ENCODE results near the gene PYGL.

PYGL gene

DNA sequence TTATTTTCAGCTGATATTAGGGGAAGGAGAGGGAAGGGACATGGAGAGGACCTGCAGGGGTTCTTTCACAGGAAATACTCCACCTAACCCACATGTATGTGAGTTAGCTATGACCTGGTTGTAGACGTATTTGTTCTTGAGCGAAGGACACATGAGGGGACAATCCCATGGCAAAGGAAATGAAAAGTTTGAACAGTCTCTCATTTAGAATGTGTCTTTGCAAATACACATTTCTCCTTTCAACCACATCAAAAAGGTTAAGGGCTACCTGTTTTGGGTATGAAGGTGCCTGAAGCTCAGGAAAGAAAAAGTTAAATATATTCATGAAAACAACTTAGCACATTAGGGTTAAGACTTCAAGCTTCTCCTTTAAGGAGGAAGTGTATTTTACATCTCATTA, 7.4 kb downstream of the PYGL start:
- no peak for DNase-seq
- no peaks in the 10 kb centered on the region for H3K27me3 ChIP-seq (replicated peaks in 2 of 5; ENCODE audit: control insufficient read depth in 4 of 5, insufficient read depth in 5 of 5, low read length in 4 of 5)
- H3K4me1 ChIP-seq (ENCODE audit: control extremely low read depth in 1 of 4, control insufficient read depth in 4 of 4, insufficient read depth in 4 of 4, low read length in 3 of 4), result peaks cover 14 to 37% (median 21%) of the 10 kb centered on the region in 4 experiments
- H3K9me3 ChIP-seq (ENCODE audit: control extremely low read depth in 1 of 5, control insufficient read depth in 4 of 5, insufficient read depth in 2 of 5, low read depth in 1 of 5, low read length in 4 of 5), result no peaks in the 10 kb centered on the region
- ChIA-PET CTCF (interaction anchor here (0.9 to 1.1 kb wide), 2 partner anchors 9 to 11 kb away, joined by 3 to 4 read pairs; no protein-coding TSS in a partner anchor), POLR2A (no interaction called here)
- H3K36me3 ChIP-seq (ENCODE audit: control insufficient read depth in 4 of 4, insufficient read depth in 4 of 4, low read length in 3 of 4), result peaks cover 4 to 56% (median 28%) of the 10 kb centered on the region in 4 experiments
- WGBS (ENCODE audit: insufficient coverage), result no CpG with 5 or more reads among the region's 2 CpGs
- no peak overlapping the region for H3K27ac ChIP-seq (ENCODE audit: insufficient read depth in 1 of 2, low read depth in 1 of 2, low read length in 2 of 2, poor library complexity in 1 of 2, severe bottlenecking in 2 of 2)
- peak overlapping the region in 1 of 7 experiments; percentile 35 for H3K4me3 ChIP-seq (ENCODE audit: control insufficient read depth in 1 of 7, extremely low read depth in 1 of 7, insufficient read depth in 4 of 7, low read depth in 2 of 7, low read length in 6 of 7)

DNA sequence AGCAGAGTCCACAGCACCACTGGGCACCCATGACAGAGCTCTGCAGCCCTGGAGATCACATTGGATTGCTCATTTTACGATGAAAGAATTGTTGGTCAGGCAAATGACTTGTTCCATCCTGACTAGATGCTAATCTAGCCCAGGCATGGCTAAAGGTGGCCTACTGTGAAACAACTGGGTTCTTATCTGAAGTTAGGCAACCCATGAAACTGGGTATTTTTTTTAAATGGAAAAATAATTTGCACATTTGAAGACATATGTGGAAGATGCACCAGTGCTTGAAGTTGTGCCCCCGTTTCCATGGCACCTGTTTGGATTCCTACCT, 8.3 kb downstream of the PYGL start:
- Histone ChIP-seq H3K27me3 (replicated peaks in 2 of 5; ENCODE audit: control insufficient read depth in 4 of 5, insufficient read depth in 5 of 5, low read length in 4 of 5) (no peaks in the 10 kb centered on the region), H3K27ac (ENCODE audit: insufficient read depth in 1 of 2, low read depth in 1 of 2, low read length in 2 of 2, poor library complexity in 1 of 2, severe bottlenecking in 2 of 2) (no peak overlapping the region), H3K36me3 (ENCODE audit: control insufficient read depth in 4 of 4, insufficient read depth in 4 of 4, low read length in 3 of 4) (peaks cover 4 to 56% (median 30%) of the 10 kb centered on the region in 4 experiments), H3K4me1 (ENCODE audit: control extremely low read depth in 1 of 4, control insufficient read depth in 4 of 4, insufficient read depth in 4 of 4, low read length in 3 of 4) (peaks cover 11 to 32% (median 21%) of the 10 kb centered on the region in 4 experiments), H3K9me3 (ENCODE audit: control extremely low read depth in 1 of 5, control insufficient read depth in 4 of 5, insufficient read depth in 2 of 5, low read depth in 1 of 5, low read length in 4 of 5) (no peaks in the 10 kb centered on the region), H3K4me3 (ENCODE audit: control insufficient read depth in 1 of 7, extremely low read depth in 1 of 7, insufficient read depth in 4 of 7, low read depth in 2 of 7, low read length in 6 of 7) (no peak overlapping the region)
- no peak for DNase-seq
- POLR2A ChIA-PET, result no interaction called here
- WGBS (ENCODE audit: insufficient coverage), result 100% methylated on average over 1 of the region's 2 CpGs
- CTCF ChIA-PET, result interaction anchor here (1.8 kb wide), 1 partner anchor 38 kb away, joined by 3 read pairs; no protein-coding TSS in a partner anchor

DNA sequence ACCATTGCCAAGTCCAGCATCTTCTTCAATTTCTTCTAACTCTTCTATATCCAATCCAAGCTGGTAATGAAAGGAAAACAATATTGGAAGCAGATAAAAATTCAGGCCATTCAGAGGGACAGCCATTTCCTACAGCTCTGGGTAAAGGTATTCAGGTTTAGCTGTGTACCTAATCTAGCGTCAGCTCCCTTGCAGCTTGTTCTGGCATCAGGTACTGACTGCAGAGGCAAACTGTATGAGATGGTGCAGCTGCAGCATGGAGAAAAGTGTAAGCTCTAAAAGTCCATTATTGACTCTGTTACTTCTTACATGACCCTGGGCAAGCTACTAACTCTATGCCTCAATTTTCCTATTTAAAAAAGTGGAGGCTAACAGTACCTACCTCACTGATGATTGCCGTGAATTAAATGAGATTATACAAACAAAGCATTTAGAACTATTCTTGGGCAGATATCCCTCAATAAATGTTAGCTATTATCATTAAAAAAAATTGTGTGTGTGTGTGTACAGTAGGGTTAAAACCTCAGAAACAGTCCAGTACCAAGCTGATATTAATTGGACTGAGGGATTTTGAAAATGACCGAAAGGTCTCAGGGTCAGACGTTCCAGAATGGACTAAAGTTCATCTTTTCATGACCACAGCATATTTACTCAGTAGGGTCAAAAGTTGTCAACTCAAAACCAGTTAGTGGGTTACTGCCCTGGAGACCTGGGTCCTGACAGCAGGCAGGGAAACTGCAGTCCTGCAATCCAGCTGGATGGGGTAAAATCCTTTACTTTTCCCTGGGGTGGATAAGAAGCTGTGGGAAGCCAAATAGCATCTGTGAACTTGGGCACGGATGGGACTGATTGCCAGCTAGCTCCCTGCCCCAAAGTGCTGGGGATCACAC, 8.9 kb downstream of the PYGL start:
- H3K36me3 ChIP-seq (ENCODE audit: control insufficient read depth in 4 of 4, insufficient read depth in 4 of 4, low read length in 3 of 4), result peaks cover 6 to 58% (median 31%) of the 10 kb centered on the region in 4 experiments

DNA sequence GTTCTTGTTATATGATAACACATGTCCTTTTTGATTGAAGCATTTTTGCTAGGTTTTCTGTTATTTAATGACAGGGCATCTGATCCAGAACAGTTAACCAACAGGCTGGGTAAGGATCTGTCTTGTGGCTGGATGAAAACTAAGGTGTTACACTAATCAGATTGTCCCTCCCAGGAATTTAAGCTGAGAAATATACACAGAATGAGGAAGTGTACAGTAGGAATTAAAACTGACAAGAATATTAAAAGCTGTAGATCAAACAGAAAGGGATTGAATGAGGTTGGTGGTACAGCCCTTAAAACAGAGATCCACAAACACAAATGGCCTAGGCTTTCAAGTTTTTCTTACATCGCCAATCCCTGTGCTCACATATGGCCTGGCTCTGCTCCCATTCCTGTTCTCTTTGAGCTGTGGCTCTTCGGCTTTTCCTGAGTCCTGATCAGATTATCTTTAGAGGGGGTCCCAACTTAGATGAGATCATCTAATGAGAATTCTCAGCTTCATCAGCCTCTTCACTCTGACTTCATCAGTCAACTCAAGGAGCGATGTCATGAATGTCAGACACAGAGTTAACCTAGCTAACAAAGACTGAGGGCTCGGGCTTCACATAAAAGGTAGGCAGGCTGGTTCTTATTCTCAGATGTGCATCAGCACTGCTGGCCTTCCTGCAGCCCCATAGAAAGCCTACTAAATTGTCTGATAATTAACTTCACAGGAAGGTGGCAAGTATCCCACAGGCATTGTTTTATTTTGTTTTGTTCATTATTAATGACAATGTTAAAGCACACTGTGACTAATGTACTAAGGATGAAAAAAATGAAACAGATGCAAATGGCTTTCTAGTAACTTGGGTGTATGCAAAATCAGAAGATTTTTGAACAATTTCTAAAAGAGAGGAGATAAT, 11.4 kb downstream of the PYGL start:
- Histone ChIP-seq H3K36me3 (ENCODE audit: control insufficient read depth in 4 of 4, insufficient read depth in 4 of 4, low read length in 3 of 4) (peaks cover 7 to 58% (median 34%) of the 10 kb centered on the region in 4 experiments), H3K4me3 (ENCODE audit: control insufficient read depth in 1 of 7, extremely low read depth in 1 of 7, insufficient read depth in 4 of 7, low read depth in 2 of 7, low read length in 6 of 7) (no peak overlapping the region), H3K27me3 (replicated peaks in 2 of 5; ENCODE audit: control insufficient read depth in 4 of 5, insufficient read depth in 5 of 5, low read length in 4 of 5) (no peaks in the 10 kb centered on the region), H3K4me1 (ENCODE audit: control extremely low read depth in 1 of 4, control insufficient read depth in 4 of 4, insufficient read depth in 4 of 4, low read length in 3 of 4) (peaks cover 21 to 48% (median 32%) of the 10 kb centered on the region in 4 experiments), H3K27ac (ENCODE audit: insufficient read depth in 1 of 2, low read depth in 1 of 2, low read length in 2 of 2, poor library complexity in 1 of 2, severe bottlenecking in 2 of 2) (peak overlapping the region in 1 of 2 experiments; percentile 32), H3K9me3 (ENCODE audit: control extremely low read depth in 1 of 5, control insufficient read depth in 4 of 5, insufficient read depth in 2 of 5, low read depth in 1 of 5, low read length in 4 of 5) (no peaks in the 10 kb centered on the region)
- DNase-seq, result peak in 1 of 3 donors; percentile 26
- WGBS (ENCODE audit: insufficient coverage), result 98% methylated on average over 4 of the region's 4 CpGs
- POLR2A ChIA-PET, result no interaction called here
- CTCF ChIA-PET, result interaction anchor here (1.0 kb wide), 1 partner anchor 32 kb away, joined by 3 read pairs; no protein-coding TSS in a partner anchor

More for the DNA sequence above, 8.9 kb downstream of the PYGL start:
- 94% methylated on average over 3 of the region's 5 CpGs for WGBS (ENCODE audit: insufficient coverage)
- no peaks in the 10 kb centered on the region for H3K27me3 ChIP-seq (replicated peaks in 2 of 5; ENCODE audit: control insufficient read depth in 4 of 5, insufficient read depth in 5 of 5, low read length in 4 of 5)
- H3K9me3 ChIP-seq (ENCODE audit: control extremely low read depth in 1 of 5, control insufficient read depth in 4 of 5, insufficient read depth in 2 of 5, low read depth in 1 of 5, low read length in 4 of 5), result no peaks in the 10 kb centered on the region
- no peak for DNase-seq
- no peak overlapping the region for H3K27ac ChIP-seq (ENCODE audit: insufficient read depth in 1 of 2, low read depth in 1 of 2, low read length in 2 of 2, poor library complexity in 1 of 2, severe bottlenecking in 2 of 2)
- CTCF ChIA-PET, result interaction anchor here (0.7 to 1.8 kb wide), 2 partner anchors 13 to 38 kb away, joined by 3 read pairs; no protein-coding TSS in a partner anchor
- H3K4me1 ChIP-seq (ENCODE audit: control extremely low read depth in 1 of 4, control insufficient read depth in 4 of 4, insufficient read depth in 4 of 4, low read length in 3 of 4), result peaks cover 11 to 30% (median 21%) of the 10 kb centered on the region in 4 experiments
- H3K4me3 ChIP-seq (ENCODE audit: control insufficient read depth in 1 of 7, extremely low read depth in 1 of 7, insufficient read depth in 4 of 7, low read depth in 2 of 7, low read length in 6 of 7), result no peak overlapping the region
- POLR2A ChIA-PET, result no interaction called here

DNA sequence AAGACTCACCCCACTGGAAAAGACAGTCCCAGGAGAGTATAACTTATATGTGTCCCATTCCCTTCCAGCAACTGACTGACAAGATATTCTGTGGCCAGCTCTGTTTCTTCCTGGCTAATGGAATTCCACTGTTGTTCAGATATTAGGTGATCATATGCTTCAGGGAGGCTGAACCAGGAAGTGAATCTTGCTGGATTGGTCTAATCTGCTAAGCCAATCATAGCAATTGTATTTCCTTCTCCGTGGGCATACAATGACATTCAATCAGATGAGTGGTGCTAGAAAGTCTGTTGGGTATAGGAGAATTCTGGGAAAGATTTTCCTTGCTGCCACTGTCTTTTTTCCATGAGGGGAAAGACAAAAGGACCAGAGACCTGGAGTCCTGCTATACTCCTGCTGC, 12.1 kb downstream of the PYGL start:
- ChIA-PET POLR2A (no interaction called here), CTCF (interaction anchor here (1.0 kb wide), 1 partner anchor 32 kb away, joined by 3 read pairs; no protein-coding TSS in a partner anchor)
- Histone ChIP-seq H3K9me3 (ENCODE audit: control extremely low read depth in 1 of 5, control insufficient read depth in 4 of 5, insufficient read depth in 2 of 5, low read depth in 1 of 5, low read length in 4 of 5) (no peaks in the 10 kb centered on the region), H3K4me3 (ENCODE audit: control insufficient read depth in 1 of 7, extremely low read depth in 1 of 7, insufficient read depth in 4 of 7, low read depth in 2 of 7, low read length in 6 of 7) (no peak overlapping the region), H3K27ac (ENCODE audit: insufficient read depth in 1 of 2, low read depth in 1 of 2, low read length in 2 of 2, poor library complexity in 1 of 2, severe bottlenecking in 2 of 2) (peak overlapping the region in 1 of 2 experiments; percentile 32), H3K27me3 (replicated peaks in 2 of 5; ENCODE audit: control insufficient read depth in 4 of 5, insufficient read depth in 5 of 5, low read length in 4 of 5) (no peaks in the 10 kb centered on the region), H3K36me3 (ENCODE audit: control insufficient read depth in 4 of 4, insufficient read depth in 4 of 4, low read length in 3 of 4) (peaks cover 7 to 58% (median 34%) of the 10 kb centered on the region in 4 experiments), H3K4me1 (ENCODE audit: control extremely low read depth in 1 of 4, control insufficient read depth in 4 of 4, insufficient read depth in 4 of 4, low read length in 3 of 4) (peaks cover 25 to 48% (median 31%) of the 10 kb centered on the region in 4 experiments)
- no peak for DNase-seq
- WGBS (ENCODE audit: insufficient coverage), result no CpG with 5 or more reads among the region's 1 CpG

DNA sequence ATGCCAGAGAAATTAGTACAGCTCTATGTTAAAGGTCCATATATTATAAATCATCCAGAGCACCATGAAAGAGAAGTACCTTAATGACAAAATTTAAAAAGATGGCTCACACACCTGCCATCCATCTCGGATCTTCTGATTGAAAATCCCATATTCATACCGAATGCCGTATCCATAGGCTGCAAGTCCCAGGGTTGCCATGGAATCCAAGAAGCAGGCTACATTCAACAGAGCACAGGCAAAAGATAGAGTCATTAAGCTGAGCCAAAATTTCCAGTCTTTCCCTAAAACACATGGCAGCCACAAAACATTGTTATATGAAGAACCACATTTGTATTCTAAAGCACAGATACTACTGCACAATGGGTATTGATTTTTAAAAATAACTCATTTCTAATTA, 12.7 kb downstream of the PYGL start:
- H3K36me3 ChIP-seq (ENCODE audit: control insufficient read depth in 4 of 4, insufficient read depth in 4 of 4, low read length in 3 of 4), result peaks cover 7 to 54% (median 33%) of the 10 kb centered on the region in 4 experiments
- ChIA-PET CTCF (no interaction called here), POLR2A (no interaction called here)
- DNase-seq, result no peak
- WGBS (ENCODE audit: insufficient coverage), result 96% methylated on average over 3 of the region's 3 CpGs
- H3K4me1 ChIP-seq (ENCODE audit: control extremely low read depth in 1 of 4, control insufficient read depth in 4 of 4, insufficient read depth in 4 of 4, low read length in 3 of 4), result peaks cover 30 to 48% (median 33%) of the 10 kb centered on the region in 4 experiments
- no peaks in the 10 kb centered on the region for H3K9me3 ChIP-seq (ENCODE audit: control extremely low read depth in 1 of 5, control insufficient read depth in 4 of 5, insufficient read depth in 2 of 5, low read depth in 1 of 5, low read length in 4 of 5)
- H3K4me3 ChIP-seq (ENCODE audit: control insufficient read depth in 1 of 7, extremely low read depth in 1 of 7, insufficient read depth in 4 of 7, low read depth in 2 of 7, low read length in 6 of 7), result no peak overlapping the region
- no peaks in the 10 kb centered on the region for H3K27me3 ChIP-seq (replicated peaks in 2 of 5; ENCODE audit: control insufficient read depth in 4 of 5, insufficient read depth in 5 of 5, low read length in 4 of 5)
- H3K27ac ChIP-seq (ENCODE audit: insufficient read depth in 1 of 2, low read depth in 1 of 2, low read length in 2 of 2, poor library complexity in 1 of 2, severe bottlenecking in 2 of 2), result no peak overlapping the region
